Psoas muscle (tissue), 8 donors: Measurements from ENCODE around the gene ABHD15. TPM values are rescaled to one million over a fixed set of nuclear protein-coding genes. Genes with fewer than 3 reads are reported as not detected.

Experiments used
- ATAC-seq, 4 donors: fragments of 200-7000 bp; cut with Tn5 transposase; one replicate each; pipeline ENCODE4 v1.9.1; 2020; ENCODE audit warnings: moderate library complexity in 3 of 4, mild to moderate bottlenecking in 2 of 4
- DNase-seq, 2 donors: peaks; one replicate each; pipeline ENCODE4 v3.0.0-alpha.2; 2020
- H3K27ac ChIP-seq: fragments of 200-600 bp; one replicate; pipeline ENCODE4 v1.8.0; 2022
- H3K27me3 ChIP-seq, 3 donors: fragments of 200-600 bp in 1 of 3; one replicate each; pipeline versions ENCODE4 v1.6.1 to v1.8.0; 2013 to 2022; ENCODE audit warnings: low read length in 2 of 3, mild to moderate bottlenecking in 2 of 3, moderate library complexity in 1 of 3; ENCODE audit not compliant: insufficient read depth in 3 of 3
- H3K36me3 ChIP-seq, 2 donors: fragments of 200-600 bp in 1 of 2; one replicate each; pipeline versions ENCODE4 v1.6.1 to v1.8.0; 2013 to 2022; ENCODE audit warnings: low read depth in 1 of 2, mild to moderate bottlenecking in 1 of 2, moderate library complexity in 1 of 2; ENCODE audit not compliant: insufficient read depth in 1 of 2
- H3K4me1 ChIP-seq: fragments of 200-600 bp; one replicate; pipeline ENCODE4 v1.8.0; 2022
- H3K4me3 ChIP-seq: fragments of 200-600 bp; one replicate; pipeline ENCODE4 v1.8.0; 2022; ENCODE audit warnings: mild to moderate bottlenecking
- H3K9me3 ChIP-seq: fragments of 200-600 bp; one replicate; pipeline ENCODE4 v1.8.0; 2022
- CTCF ChIP-seq: fragments of 200-600 bp; IDR thresholded peaks from one replicate; pipeline ENCODE4 v1.8.0; 2022; ENCODE audit warnings: antibody characterized with exemption
- WGBS, 3 donors: extraction: QIAGEN DNeasy Blood & Tissue Kit; methylation state at CpG; one replicate each; pipeline versions ENCODE4 v1.1.6 to v1.1.7; 2013; 5-methylcytosine and 5-hydroxymethylcytosine counted together
- intact Hi-C, 2 donors: fragments of 100-400 bp; cut with DNase I; formaldehyde crosslinking; loops; one replicate each; pipeline versions ENCODE4 v1.11.0 to v1.14.2; 2022
- polyA plus RNA-seq, 3 donors: library from polyadenylated mRNA; stranded (reverse); fragments of 200-250 nt; gene quantifications; one replicate each; pipeline ENCODE4 v1.2.3, GENCODE V29; 2013
- total RNA-seq, 4 donors: library from RNA; stranded (reverse); fragmentation: NEBNext Ultra II Directional in 2 of 4; extraction: Animal tissue kit (Norgen Biotek cat#: 25700) in 2 of 4; gene quantifications; one replicate each; pipeline versions ENCODE4 v1.2.1 to v1.2.4, GENCODE V29; 2021 to 2023
- donor health status: healthy with polysubstance abuse.
- donor health status: DM: no; HTN: no; CAD: no; lungs with moderate emphysema.
- donor health status: Bipolar disorder and iron deficiency.
- donor health status: healthy.
- donor health status: DM: yes; HTN: yes; CAD: no.
- donor health status: DM: no; HTN: no; CAD: no.
- donor health status: DM: no; HTN: no; CAD: no.
- donor health status: DM: yes; HTN: yes; CAD: no.

Gene ABHD15
- total and polyA plus RNA-seq, 7 donors = 1.6 to 7.9 (median 2.6) TPM

- intact Hi-C loops = loop anchor here in 1 of 2 donors (10.0 kb wide), 1 partner anchor 348 kb away; the partner anchor contains the start of gene SSH2
- ATAC-seq = no peak
- no peaks in the 10 kb centered on the region for H3K27me3 ChIP-seq
- peak overlapping the region; percentile 59 for H3K27ac ChIP-seq
- H3K36me3 ChIP-seq = peaks cover 0 to 13% of the 10 kb centered on the region in 2 donors
- peak overlapping the region; percentile 90 for H3K4me3 ChIP-seq
- TF ChIP-seq CTCF = no peak
- WGBS, 3 donors = 55 to 60% (median 60%) methylated on average over 8 to 9 of the region's 9 CpGs
- H3K4me1 ChIP-seq = peaks cover 74% of the 10 kb centered on the region
- DNase-seq = no peak
- H3K9me3 ChIP-seq = no peaks in the 10 kb centered on the region
These were observed 20.0 kb upstream of the ABHD15 start for GRCh38 chr17:29586676-29587469.

GRCh38 chr17:29585080-29585751 lies 18.4 kb upstream of the ABHD15 start:
- Histone ChIP-seq H3K9me3 (no peaks in the 10 kb centered on the region), H3K27ac (peak overlapping the region; percentile 65), H3K27me3 (no peaks in the 10 kb centered on the region), H3K36me3 (peaks cover 0 to 28% of the 10 kb centered on the region in 2 donors), H3K4me3 (peak overlapping the region; percentile 24), H3K4me1 (peaks cover 63% of the 10 kb centered on the region)
- DNase-seq = peak in 1 of 2 donors; percentile 53
- no peak for TF ChIP-seq CTCF
- no peak for ATAC-seq
- intact Hi-C loops = loop anchor here in 1 of 2 donors (10.0 kb wide), 1 partner anchor 350 kb away; the partner anchor contains the start of gene SSH2
- WGBS, 3 donors = 63 to 72% (median 68%) methylated on average over 8 of the region's 8 CpGs

- ATAC-seq (peak in 3 of 4 donors; percentile 18 to 38 (median 32)), DNase-seq (peak in 1 of 2 donors; percentile 78)
- Histone ChIP-seq H3K4me1 (peaks cover 58% of the 10 kb centered on the region), H3K36me3 (peaks cover 0 to 35% of the 10 kb centered on the region in 2 donors), H3K27ac (peak overlapping the region; percentile 65), H3K9me3 (no peaks in the 10 kb centered on the region), H3K4me3 (peak overlapping the region; percentile 24), H3K27me3 (no peaks in the 10 kb centered on the region)
- WGBS, 3 donors = 42 to 69% (median 54%) methylated on average over 11 to 12 of the region's 12 CpGs
- no peak for TF ChIP-seq CTCF
- intact Hi-C loops = loop anchor here in 1 of 2 donors (10.0 kb wide), 1 partner anchor 350 kb away; the partner anchor contains the start of gene SSH2
These were observed 17.7 kb upstream of the ABHD15 start for GRCh38 chr17:29584452-29585079.

GRCh38 chr17:29583324-29584248 lies 16.7 kb upstream of the ABHD15 start:
- peaks cover 0 to 44% of the 10 kb centered on the region in 2 donors for H3K36me3 ChIP-seq
- ATAC-seq = no peak
- H3K9me3 ChIP-seq = no peaks in the 10 kb centered on the region
- peak in 1 of 2 donors; percentile 51 for DNase-seq
- intact Hi-C loops = loop anchor here in 1 of 2 donors (10.0 kb wide), 1 partner anchor 351 kb away; the partner anchor contains the start of gene SSH2
- H3K4me3 ChIP-seq = no peak overlapping the region
- 82 to 85% (median 82%) methylated on average over 16 of the region's 16 CpGs for whole genome bisulfite sequencing, 3 donors
- no peak for TF ChIP-seq CTCF
- H3K27ac ChIP-seq = peak overlapping the region; percentile 65
- H3K27me3 ChIP-seq = no peaks in the 10 kb centered on the region
- peaks cover 58% of the 10 kb centered on the region for H3K4me1 ChIP-seq
